ENCODE measurements around the gene ENTHD1.

The ENTHD1 gene

GRCh38 chr22:39748877-39749276 lies 144.7 kb downstream of the ENTHD1 start:
- H3K27ac ChIP-seq, result no peak overlapping the region
- TF ChIP-seq CTCF (conservative IDR thresholded peaks at IDR 0.05), result no peak
- no peak for TF ChIP-seq ZFX (IDR thresholded peaks at IDR 0.05)

DNA sequence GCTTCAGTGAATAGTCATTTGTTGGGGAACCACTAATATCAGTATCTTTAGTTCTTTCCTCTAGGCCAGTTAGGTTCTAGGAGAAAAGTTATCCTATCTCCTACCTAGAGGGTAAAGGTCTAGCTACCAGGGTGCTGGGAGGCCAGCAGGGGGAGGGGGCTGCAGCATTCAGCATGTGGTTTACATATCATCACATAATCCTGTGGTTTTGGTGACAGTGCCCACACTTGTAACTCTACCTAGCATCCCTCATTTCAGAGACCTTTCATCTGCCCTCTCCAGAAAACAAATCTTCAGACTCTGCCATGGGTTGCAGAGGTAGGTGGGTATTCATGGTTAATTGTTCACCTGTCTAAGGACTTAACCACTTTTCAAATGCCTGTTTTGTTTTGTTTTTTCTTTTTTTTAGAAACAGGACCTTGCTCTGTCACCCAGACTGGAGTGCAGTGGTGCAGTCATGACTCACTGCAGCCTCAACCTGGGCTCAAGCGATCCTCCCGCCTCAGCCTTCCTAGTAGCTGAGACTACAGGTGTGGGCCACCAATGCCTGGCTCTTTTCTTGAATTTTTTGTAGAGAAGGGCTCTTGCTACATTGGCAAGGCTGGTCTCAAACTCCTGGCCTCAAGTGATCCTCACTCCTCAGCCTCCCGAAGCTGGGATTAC lies 146.8 kb downstream of the ENTHD1 start:
- no peak overlapping the region for H3K27ac ChIP-seq
- TF ChIP-seq ZFX (IDR thresholded peaks at IDR 0.05) (no peak), CTCF (conservative IDR thresholded peaks at IDR 0.05) (no peak)

DNA sequence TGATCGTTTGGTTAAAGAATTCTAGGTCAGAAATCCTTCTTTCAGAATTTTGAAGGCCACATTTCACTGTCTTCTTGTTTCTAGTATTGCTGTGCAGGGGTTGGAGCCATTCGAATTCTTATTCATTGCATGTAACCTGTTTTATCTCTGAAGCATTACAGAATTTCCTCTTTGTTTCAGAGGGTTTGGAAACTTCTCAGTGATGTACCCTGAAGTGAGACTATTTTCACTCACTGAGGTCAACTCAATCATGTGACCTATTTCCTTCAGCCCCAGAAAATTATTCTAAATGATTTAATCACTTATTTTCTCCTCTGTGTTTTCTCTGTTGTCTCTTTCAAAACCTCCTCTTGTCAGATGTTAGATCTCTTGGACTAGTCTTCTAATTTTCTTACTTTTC lies 147.8 kb downstream of the ENTHD1 start:
- H3K27ac ChIP-seq, result no peak overlapping the region
- TF ChIP-seq CTCF (conservative IDR thresholded peaks at IDR 0.05) (no peak), ZFX (IDR thresholded peaks at IDR 0.05) (no peak)

- H3K27ac ChIP-seq, result no peak overlapping the region
- no peak for TF ChIP-seq CTCF (conservative IDR thresholded peaks at IDR 0.05)
Measured at GRCh38 chr22:39744353-39744752, 149.2 kb downstream of the ENTHD1 start.

DNA sequence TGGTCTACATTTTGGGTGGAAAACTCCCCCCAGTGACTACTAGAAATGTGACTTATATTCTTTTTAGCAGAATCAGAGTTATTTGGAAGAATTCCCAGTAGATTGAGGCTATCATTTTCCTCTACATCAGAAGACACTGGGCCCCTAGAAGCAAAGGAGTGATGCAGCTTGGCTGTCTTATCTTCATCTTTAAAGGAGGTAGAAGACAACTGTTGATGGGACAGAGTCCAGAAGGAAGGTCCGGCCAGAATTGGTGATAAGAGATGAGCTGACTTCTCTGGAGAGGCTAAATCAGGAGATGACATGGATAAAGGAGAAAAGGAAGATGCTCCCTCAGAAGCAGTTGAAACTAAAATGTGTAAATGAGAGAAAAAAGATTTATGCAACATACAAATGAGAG lies 149.6 kb downstream of the ENTHD1 start:
- no peak overlapping the region for H3K27ac ChIP-seq
- TF ChIP-seq CTCF (conservative IDR thresholded peaks at IDR 0.05) (no peak), ZFX (IDR thresholded peaks at IDR 0.05) (no peak)

DNA sequence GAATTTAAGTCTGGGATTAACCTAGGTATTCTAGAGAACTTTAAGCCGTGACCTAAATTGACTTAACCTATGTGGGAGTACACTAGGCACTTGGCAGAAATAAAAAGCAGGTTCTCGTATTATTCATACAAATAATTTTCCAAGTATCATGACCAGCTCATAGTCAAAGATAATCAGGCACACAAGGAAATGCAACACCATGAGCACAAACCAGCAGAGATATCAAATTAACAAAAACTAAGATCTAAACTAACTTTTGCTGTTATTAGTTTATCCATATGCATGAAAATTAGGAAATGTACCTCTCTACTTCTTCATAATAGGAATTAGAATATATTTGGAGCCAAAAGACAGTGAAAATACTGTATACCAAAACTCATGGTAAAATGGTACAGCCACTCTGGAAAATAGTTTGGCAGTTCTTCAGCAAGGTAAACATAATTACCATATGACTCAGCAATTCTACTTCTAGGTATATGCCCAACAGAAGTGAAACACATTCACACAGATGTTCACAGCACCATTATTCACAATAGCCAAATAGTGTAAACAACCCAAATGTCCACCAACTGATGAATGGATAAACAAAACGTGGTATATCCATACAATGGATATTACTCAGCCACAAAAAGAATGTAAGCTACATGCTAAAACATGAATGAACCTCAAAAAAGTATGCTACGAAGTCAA lies 154.1 kb downstream of the ENTHD1 start:
- H3K27ac ChIP-seq, result no peak overlapping the region
- TF ChIP-seq ZFX (IDR thresholded peaks at IDR 0.05) (no peak), CTCF (conservative IDR thresholded peaks at IDR 0.05) (no peak)

- no peak overlapping the region for H3K27ac ChIP-seq
- TF ChIP-seq ZFX (IDR thresholded peaks at IDR 0.05), result no peak
- no peak for TF ChIP-seq CTCF (conservative IDR thresholded peaks at IDR 0.05)
Measured at GRCh38 chr22:39738746-39739145, 154.8 kb downstream of the ENTHD1 start.

All from C4-2B (cell line).